RKO (cell line): Measurements from ENCODE around the gene TOPBP1.
"Not testable (repeated sequence)": the region's sequence is repeated elsewhere in the genome, so short reads cannot be mapped to it uniquely, and the experiment has no call there.

Source experiments
- DNase-seq: peaks from one replicate; pipeline ENCODE4 v3.0.0-alpha.2; 2016; ENCODE audit warnings: low spot score

TOPBP1 gene

DNA sequence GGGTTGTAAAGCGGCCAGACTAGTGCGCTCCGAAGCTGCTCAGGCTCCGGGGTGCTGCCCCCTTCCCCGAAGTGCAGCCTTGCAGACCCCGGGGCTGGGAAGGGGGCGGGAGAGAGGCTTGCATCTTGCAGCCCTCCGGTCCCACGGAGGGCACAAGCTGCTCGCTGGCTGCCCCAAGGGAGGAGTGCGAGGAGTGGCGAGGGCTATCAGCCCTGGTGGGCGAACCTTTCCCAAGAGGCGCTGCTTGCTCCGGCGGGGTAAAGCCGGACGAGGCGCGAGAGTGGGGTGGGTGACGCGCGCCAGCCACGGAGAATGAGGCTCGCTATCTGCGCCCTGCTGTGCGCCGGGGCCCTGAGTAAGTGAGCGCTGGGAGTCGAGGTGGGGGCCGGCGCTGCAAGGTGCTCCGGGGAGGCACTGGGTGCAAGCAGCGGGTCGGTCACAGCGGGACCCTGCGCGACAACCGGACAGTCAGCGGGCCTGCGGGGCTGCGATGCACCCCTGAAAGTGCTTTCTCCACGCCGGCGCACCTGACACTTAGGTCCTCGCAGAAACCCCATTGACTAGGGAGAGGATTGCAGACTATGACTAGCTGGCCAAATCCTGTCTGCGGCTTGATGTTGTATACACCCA lies 12.7 kb upstream of the TOPBP1 start:
- DNase-seq, result no peak

DNA sequence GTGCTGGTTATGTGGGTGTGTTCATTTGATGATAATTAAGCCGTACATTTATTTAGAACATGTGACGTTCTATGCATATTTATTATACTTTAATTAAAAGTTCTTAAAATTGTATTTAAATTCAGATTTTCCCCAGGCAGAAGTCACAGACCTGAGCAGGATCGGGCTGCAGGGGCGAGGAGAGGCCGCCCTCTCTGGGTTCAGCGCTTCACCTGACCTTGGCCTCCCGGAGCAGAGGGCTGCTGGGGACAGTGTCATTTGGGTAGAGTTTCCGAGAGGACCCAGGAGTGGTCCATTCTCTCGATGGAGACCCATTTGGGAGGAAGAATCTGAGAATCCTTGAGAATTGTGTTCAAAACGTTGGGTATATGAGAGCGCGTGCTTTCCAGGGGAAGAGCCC lies 12.0 kb upstream of the TOPBP1 start:
- no peak for DNase-seq

DNA sequence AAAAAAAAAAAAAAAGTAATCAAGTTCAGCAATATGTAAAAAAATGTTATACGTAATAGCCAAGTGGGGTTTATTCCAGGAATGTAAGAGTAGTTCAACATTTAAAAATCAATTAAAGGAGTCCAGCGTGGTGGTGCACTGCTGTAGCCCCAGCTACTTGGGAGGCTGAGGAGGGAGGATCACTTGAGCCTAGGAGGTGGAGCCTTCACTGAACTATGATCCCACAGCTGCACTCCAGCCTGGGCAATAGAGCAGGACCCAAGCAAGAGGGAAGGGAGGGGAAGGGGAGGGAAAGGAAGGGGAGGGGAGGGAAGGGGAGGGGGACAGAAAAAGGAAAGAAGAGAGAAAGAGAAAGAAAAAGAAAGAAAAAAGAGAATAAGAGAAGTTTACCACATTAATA lies 10.7 kb upstream of the TOPBP1 start:
- no peak for DNase-seq

DNA sequence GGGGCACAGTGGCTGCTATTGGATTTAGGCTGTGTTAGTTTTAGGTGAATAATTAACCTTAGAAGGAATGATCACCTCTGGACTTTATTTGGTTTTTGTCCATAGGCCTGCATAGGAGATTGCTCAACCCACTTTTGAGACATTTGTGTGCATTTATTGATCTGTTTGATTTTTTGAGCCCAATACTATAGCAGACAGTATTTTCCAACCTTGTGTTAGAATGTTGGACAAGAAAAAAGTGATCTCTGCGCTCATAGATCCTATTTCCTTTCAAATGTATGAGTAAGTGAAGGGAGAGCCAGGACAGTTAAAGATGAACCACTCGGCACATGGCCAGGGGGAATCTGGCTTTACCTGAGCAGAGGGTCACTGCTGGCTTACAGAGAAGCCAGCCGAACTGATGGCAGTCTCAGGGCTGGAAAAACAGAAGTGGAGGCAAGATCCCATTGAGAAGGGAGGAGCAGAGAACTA lies 8.8 kb upstream of the TOPBP1 start:
- no peak for DNase-seq

DNA sequence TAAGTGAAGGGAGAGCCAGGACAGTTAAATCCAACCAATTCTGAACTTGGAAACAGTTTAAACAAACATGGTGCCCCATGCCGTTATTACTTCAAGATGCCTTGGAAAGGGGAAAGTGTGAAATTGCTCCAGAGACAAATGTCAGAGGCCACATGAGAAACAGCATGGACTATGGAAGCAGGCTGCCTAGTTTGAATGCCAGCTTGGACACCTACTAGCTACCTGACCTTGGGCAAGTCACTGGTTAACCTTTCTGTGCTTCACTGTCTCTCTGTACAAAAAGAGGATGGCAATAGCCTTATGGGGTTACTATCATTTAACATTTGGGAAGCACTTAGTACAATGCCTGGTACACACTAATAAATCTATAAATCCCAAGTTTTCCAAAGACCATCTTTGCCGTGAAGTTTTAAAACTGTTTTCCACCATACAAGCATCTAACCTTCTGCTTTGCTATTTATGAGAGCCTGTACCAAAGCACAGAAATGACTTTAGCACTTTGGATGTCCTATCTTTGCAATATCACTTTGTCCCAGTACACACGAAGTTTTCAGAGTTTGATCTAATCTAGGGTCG lies 8.3 kb upstream of the TOPBP1 start:
- DNase-seq, result no peak

DNA sequence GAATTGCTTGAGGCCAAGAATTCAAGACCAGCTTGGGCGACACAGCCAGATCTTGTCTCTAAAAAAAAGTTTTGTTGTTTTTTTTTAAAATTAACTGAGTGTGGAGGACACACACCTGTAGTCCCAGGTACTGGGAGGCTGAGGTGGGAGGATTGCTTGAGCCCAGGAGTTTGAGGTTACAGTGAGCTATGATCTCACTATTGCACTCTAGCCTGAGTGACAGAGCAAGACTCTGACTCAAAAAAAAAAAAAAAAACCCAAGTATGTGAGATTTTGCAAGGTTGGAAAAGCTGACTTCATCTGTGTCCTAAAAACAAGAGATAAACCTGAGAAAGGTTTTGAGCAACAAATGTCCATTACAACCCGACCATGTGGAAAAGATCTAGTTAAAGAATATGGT lies 5.4 kb upstream of the TOPBP1 start:
- no peak for DNase-seq

DNA sequence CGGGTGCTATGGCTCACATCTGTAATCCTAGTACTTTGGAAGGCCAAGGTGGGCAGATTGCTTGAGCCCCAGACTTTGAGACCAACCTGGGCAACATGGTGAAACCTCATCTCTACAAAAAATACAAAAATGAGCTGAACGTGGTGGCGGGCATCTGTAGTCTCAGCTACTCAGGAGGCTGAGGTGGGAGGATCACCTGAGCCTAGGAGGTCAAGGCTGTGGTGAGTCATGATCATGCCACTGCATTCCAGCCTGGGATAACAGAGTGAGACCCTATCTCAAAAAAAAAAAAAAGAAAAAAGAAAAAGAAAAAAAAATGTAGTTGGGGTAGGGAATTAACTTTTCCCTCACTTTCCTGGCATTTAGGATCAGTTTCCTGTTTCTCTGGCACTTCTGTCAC lies 3.4 kb upstream of the TOPBP1 start:
- not testable (repeated sequence) for DNase-seq

DNA sequence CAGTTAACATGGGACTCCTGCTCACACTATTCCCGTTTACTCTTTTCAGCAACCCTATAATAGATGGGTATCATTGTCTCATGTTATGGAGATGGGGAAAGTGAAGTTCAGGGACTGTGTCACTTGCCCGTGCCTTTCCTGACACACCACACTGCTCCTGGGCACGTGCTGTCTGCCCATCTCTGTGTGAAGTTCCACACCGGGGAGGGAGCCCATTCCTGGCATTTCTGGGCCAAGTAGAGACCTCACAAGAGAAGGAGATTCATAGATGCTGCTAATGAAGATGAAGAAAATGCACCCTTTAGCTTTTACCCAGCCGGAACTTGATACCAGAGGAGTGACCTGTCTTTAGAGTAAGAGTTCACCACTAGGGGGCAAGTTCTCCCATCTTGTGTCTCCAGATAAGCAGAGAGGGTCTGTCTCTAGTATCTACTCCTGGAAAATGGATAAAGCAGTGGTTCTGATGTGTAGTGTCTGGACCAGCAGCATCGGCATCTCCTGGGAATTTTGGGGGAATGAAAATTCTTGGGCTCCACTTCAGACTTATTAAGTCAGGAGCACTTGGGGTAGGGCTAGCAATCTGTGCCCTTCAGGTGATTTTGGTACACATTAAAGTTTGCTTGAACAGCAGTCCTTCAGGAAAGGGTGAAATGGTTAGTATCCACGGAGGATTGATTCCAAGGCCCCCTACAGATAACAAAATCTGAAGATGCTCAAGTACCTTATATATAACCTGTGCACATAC lies 2.0 kb upstream of the TOPBP1 start:
- peak; percentile 82 for DNase-seq

DNA sequence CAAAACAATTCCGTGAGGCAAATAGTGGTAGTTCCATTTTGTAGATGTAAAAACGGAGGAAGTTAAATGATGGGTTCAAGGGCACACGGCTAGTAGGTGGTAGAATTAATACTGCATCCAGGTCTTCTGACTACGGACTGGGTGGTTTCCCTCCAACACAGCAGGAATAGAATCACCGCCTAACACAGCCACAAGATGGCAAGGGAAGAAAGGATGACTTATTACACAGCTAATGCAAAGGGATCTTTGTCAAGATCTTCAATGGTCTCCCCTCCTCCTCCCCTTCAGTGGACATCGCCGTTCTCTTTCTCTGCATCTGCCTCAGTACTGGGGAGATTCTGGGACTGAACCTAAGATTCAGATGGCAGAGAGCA lies 524 bp upstream of the TOPBP1 start:
- DNase-seq, result peak; percentile 80

DNA sequence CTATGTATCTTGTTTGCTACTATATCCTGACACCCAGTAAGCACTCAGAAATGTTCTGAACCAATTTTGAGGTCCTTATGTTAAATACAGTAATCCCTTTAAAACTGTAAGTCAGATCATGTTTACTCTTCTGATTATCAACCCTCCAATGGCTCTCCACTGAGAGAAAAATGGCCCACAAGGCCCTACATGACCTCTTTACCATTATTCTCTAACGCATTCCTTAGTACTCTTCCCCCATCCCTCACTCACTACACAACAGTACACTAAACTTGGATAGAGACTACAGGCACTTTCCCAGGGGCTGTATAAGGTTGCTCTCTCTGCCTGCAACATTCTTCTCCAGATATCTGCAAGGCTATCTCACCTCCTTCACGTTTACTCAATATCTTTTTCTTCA lies 1.9 kb downstream of the TOPBP1 start:
- no peak for DNase-seq

DNA sequence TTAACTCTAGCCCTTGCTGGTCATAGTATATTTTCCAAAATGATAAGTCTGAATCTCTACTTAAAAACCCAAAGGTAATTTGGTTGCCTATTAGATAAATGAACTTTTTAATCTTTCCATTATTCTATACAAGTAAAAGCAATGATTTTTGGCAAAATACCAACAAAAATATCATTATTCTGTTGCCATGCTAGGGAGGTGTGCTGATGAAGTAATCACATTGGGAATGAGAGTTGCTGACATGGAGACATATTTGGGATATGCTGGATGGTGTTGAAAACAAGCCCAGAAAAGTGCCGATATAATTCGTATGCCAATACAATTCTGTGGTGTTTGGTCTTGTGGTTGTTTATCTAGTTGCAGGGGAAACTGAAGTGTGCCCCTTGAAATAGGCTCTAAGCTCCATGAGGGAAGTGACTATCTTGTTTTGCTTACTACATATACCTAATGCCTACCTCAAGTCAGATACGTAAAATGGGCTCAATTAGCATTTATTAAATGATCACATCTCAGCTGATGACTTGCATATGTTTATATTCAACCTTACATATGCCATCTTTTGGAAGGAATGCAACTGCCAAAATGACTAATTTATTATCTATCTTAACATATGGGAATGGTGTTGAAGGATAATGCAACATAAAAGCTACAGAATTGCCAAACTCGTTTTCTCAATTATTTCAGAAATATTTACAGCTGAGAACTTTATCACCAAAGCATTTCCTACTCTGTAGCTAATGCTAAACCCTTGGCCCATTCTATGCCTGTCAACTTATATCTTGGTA lies 5.8 kb downstream of the TOPBP1 start:
- no peak for DNase-seq

DNA sequence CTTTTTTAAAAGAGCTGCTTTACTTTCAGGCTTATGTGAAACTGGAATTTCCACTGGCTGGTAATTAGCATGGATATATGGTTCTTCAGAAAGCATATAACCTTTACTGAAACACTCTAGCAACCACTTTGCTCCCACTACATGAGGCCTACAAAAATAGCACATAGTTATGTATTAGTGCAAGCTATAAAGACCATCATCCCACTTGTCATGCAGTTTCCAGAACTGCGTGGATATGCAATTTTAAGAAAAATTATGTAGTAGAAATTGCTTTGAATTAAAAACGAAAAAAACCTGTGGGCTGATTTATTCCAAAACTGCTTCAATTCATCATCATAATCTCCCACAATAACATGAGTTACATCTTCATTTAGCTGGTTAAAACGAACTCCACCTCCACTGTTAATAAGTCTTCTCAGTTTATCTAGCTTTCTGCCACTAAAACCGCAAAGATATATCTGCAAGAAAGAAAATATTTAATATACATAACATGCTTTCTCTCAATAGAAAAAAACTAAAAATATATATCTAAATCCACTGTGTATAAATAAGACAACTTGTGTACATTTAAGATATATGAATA lies 12.2 kb downstream of the TOPBP1 start:
- DNase-seq, result no peak

DNA sequence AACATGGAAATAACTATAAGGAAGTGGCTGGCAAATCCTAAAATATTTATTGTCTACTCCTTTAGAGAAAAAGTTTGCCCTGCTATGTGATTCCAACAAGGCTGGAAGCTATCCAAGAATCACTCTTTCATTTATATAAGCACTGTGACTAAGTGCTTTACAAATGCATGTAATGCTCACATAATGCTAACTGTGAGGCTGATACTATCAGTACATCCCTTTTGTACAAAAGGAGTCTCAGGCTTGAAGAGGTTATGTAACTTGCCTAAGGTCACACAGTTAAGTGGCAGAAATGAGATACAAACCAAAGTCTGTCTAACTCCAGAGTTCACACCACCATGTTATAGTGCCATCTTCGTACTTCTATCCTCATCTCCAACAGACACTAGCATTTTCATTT lies 17.0 kb downstream of the TOPBP1 start:
- no peak for DNase-seq

DNA sequence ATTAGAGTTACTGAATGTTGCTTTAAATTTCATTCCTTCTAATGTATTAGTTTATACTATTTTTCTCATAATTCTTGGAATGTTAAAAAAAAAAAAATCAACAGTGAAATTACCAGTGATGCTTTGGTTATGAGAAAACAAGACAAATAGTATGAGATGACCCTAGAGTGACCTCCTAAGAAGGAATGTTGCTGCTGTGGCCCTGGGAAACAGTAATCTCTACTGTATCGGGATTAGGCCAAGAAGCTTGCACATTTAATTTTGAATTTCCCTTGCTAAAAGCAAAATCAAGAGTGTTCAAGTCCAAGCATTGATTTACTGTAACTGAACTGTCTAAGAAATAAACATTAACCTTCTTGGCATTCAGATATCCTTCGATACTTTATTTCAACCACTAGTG lies 18.1 kb downstream of the TOPBP1 start:
- DNase-seq, result no peak

DNA sequence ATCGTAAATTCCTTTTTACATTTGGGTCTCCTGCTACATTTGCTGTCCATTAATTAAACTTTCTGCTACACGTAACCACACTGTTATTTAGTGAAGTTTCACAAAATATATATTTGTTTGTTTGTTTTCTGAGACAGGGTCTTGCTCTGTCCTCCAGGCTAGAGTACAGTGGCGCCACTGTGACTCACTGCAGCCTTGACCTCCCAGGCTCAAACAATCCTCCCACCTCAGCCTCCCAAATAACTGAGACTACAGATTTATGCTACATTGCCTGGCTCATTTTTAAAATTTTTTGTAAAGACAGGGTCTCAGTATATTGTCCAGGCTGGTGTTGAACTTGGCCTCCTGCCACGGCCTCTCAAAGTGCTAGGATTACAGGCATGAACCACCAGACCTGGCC lies 20.5 kb downstream of the TOPBP1 start:
- DNase-seq, result no peak

DNA sequence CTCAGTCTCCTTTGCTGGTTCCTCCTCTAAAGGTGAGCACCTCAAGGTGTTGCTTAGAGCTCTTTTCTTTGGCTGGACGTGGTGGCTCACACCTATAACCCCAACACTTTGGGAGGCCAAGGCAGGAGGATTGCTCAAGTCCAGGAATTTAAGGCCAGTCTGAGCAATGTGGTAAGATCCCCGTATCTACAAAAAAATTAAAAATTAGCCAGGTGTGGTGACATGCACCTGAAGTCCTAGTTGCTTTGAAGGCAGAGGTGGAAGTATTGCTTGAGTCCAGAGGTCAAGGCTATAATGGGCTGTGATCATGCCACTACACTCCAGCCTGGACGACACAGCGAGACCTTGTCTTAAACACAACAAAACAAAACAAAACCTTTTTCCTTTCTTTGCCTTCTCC lies 28.3 kb downstream of the TOPBP1 start:
- DNase-seq, result no peak

DNA sequence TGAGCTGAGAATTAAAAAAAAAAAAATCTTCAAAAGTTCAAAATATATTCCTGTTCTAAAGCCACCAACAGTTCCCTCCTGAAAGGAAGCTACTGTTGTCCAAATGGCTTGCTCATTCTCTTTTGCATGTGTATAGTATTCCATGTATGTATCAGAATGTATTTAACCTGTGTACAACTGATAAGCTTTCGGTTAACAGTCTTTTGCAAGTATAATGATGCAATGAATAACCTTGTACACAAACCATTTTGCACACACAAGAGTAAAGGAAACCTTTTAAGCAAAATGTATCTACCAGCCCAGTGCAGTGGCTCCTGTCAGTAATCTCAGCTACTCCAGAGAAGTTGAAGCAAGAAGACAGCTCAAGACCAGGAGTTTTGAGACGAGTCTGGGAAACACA lies 32.6 kb downstream of the TOPBP1 start:
- DNase-seq, result no peak

DNA sequence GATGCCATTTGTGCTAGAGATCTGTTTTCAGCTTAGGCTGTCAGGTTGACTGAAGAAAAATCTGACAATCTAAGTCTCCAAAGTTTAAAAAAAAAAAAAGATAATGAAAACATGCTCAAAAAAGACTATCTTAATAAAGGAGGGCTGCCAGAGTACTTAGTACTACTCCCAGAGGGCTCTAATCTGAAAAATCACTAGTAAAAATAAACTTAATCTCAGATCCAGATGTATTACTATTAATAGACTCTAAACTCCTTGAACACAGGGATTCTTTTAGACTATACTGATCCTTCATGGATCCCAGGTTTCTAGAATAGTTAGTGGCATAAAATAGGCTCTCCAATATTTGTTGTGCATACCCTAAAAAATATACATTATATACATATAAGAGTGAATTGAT lies 34.0 kb downstream of the TOPBP1 start:
- DNase-seq, result no peak

DNA sequence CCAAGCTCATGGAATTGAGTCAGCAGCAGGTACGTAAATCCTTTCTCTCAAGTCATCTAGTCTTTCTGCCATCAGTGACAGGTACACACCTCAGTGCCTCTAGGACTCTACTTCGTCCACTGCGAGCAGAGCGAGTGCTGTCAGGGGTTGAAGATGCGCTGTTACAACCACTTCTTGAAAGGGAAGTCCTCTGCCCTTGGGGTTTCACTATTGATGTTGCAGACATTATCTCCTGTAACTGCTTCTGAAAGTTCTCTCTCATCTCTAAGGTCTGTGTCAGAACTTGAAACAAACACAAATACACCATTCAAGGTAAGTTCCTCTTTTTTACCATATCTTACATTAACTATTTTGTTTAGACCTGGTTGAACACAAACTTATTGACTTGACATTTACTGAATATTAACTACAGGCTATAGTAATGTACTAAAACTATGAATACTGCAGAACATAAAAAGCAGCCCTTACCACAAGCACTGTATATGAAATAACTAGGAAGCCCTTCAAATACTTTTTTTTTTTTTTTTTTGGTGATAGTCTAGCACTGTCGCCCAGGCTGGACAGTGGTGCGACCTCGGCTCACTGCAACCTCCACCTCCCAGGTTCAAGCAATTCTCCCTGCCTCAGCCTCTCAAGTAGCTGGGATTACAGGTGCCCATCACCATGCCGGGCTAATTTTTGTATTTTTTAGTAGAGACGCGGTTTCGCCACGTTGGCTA lies 41.5 kb downstream of the TOPBP1 start:
- DNase-seq, result no peak

DNA sequence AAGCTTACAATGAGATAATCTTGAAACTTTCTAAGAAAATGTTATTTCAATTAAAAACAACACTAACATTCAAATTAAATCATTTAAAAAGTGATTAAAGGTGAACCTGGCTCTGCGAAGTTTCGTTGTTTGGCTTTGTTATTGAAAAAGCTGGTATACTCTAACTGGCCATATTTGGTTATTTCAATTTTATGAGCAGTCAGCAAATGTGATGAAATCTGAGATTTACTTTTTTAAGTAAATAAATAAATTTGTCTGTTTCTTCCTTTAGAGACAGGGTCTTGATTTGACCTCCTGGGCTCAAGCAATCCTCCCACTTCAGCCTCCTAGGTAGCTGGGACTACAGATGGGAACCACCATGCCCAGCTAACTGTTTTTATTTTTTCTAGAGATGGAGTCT lies 50.2 kb downstream of the TOPBP1 start:
- DNase-seq, result no peak

DNA sequence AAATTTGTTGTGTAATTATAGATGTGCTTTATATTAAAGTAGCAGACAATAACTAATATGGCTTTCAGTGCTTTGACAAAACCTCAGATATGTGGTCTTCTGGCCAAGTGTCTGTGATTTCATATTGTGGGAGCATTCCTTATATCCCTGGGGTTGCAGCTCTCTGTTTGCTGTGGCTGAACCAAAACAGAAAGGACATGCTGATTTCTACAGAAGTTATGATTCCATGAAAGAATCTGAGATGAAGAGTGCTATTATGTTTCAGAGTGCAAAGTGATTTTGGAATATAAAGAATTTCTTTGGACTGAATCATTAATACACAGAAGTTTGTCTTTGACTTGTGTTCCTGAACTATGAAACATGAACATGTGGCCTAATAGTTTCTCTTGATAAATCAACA lies 51.7 kb downstream of the TOPBP1 start:
- DNase-seq, result no peak

DNA sequence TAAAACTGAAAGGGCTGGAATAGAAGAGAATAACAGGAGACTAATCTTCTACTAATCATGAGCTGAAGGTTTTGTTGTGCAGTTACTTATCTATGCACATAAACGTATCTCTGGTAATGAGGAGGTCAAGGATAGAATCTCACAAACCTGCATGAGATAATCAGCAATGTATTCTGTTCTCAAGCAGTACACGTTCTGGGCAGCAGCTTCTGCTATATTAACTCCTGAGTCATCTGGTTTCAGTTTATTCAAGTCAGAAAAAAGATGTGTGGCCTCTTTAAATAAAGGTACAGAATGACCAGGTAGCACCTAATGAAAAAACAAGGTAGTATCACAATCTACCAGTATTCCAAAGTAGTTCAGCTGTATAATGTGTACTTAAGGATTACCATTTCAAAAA lies 53.4 kb downstream of the TOPBP1 start:
- DNase-seq, result no peak
